HCEC 1CT (cell line): ENCODE results near the gene TENM3.
A peak's percentile ranks its signal among the peaks of the same experiment; 100 is the strongest.
"Not testable (repeated sequence)": the region's sequence is repeated elsewhere in the genome, so short reads cannot be mapped to it uniquely, and the experiment has no call there.

Experiments
- DNase-seq: peaks from one replicate; pipeline ENCODE4 v3.0.0-alpha.2; 2017

The TENM3 gene

DNA sequence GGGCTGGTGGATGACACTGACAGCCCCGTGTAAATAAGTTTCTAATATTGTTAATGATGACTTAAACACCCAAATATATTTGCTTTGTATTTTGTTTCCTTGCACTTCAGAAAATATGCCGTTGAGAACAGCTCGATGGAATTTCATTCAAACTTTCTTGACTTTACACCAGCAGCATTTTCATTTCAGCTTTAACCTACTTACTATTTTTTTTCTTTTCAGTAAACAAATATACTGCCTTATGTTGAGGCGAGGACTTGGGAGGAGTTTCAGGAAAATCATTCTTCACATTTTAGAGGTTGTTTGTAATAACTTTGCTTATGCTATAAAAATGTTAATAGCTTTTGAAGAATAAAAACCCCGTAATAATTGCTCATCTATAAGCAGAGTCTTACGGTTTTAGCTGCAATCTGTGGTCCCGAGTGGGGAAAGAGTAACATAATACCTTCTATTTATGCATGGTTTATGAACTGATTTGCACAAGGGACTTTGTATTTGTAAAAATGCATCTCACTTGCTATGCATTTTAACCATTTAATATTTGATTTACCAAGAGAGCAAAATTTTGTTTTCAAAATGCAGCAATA lies 14.1 kb upstream of the TENM3 start:
- no peak for DNase-seq

DNA sequence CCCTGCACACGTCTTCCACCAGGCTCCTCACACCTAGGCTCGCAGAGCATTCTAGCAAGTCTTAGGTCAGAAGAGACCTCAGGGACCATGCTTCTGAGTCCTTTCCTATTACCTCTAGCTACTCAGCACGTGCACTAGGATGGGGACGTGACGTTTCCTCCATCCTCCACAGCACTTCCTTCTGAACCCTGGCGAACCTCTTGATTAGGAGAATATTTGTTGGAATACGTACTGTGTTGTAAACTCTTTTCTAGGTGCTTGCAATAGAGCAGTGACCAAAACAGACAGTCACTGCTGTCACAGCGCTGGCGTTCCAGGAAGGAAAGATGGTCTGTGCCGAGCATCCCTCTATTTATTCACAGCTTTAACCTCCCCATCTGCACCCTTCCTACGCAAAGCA lies 12.9 kb upstream of the TENM3 start:
- DNase-seq: no peak

DNA sequence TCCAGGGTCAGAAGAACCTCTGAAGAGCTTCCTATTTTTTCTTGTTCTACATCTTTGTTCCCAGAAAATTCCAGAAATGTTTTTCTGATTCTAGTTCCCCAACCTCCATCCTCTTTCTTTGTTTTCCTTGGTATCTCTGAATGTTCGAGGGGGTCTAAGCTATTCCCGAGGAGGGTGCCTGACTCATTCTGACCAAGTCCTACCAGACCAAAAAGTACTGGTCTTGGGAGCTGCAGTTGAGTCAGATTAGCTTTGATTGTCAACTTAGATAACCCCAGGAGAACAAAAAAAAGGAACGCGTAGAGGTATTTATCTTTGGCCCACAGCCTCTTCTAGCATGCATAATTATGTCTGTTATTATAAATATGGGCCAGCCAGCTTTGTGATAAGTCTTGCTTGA lies 12.1 kb upstream of the TENM3 start:
- no peak for DNase-seq

DNA sequence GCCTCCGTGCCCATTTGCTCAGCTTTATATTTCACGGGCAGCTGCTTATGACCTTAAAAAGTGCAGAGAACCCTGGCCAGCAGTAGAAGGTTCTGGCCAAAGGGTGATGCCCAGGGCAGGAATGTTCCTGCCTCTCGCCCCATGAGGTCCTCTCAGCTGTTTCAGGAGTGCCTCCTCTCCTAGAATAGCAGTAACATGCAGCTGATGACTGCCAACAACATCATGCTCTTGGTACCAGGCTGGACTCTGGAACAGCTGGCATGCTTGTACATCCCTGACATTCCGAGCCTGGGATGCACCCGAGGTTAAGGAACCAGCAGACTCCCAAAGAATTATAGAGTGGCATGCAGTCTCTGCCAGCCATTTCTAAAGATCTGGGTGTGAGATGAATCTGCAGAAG lies 11.7 kb upstream of the TENM3 start:
- no peak for DNase-seq

DNA sequence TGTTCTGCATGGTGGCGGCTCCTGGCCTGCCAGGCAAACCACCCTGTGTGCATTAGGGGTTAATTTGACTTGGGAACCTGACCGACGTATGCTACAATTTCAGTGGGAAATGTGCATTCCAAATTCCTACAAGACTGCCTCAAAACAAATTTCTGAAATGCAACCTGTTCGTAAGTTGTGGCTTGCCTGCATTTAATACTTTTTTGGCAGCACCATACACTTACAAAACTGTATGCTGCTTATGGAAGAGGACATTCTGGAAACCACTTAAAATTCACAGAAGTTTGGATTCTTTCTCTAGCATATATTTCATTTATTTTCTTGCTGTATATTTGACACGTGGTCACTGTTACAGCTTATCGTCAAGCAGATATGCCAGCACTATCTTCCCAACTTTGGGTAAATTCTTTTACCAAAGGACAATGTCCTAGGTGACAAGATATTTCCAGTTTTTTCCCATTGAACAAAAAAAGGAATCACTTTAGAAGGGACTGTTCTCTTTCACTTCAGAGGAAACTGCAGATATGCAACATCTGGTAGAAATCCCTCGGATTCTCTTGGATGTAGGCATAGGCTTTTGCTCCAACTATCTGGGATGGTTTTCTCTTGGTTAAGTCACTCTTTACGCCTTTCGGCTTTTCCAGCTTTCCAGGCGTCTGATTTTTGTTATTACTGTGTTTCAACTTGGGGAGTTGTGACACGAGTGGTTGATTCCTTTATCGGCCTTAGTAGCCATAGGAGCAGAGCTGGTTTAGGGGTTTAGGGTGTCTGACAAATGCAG lies 9.7 kb upstream of the TENM3 start:
- DNase-seq: no peak

DNA sequence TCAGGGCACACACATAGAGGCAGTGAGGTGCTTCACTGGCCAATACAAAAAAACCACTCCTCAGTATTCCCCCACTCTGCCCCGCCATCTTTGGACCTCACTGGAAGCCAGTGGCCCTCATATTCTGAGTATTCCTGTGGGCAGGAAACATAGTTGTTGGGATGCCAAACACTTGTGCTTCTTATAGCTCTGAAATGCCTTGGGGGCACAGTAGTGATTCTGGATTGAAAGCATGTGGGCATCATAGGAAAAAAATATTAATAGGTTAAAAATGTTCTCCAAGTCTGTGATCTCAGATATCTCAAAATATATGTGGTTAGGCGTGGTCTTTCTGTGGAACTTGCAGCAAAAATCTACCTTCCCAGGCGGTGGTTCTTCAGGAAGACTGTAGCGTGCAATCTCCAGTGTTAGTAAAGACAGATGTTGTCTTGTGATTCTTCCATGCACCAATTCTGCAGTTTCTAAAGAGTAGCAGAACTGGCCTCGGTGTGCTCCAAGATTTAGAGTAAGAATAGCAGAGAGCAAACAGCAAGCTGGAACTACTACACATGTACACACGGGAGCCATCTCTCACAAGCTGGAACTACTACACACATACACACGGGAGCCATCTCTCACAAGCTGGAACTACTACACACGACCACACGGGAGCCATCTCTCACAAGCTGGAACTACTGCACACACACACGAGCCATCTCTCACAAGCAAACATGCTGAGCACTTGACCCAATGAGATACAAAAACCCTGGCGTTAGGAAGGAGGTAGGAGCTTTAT lies 8.0 kb upstream of the TENM3 start:
- no peak for DNase-seq

DNA sequence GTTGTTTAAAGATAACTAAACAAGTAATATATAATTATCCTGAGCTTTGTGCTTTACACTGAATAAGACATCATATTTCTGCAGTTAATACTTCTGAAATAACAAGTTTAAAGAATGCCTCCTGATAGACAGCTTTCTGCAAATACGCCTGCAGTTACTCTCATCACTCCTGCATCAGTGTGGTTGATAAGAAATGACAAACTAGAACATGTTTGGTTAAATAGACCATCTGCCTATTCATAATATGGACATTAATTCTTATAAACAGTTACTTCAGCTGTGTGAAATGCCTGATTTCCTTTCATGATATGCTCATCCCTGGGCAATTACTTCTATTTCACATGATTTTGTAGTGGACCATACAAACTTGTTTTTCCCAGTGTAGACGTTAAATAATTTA lies 7.0 kb upstream of the TENM3 start:
- no peak for DNase-seq

DNA sequence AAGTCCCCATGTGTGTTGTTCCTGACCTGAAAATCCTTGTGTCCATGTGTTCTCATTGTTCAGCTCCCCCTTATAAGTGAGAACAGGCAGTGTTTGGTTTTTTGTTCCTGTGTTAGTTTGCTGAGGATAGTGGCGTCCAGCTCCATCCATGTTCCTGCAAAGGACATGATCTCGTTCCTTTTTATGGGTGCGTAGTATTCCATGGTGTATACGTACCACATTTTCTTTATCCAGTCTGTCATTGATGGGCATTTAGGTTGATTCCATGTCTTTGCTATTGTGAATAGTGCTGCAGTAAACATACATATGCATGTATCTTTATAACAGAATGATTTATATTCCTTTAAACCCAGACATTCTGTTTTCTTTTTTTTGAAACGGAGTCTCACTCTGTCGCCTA lies 6.2 kb upstream of the TENM3 start:
- DNase-seq: not testable (repeated sequence)

DNA sequence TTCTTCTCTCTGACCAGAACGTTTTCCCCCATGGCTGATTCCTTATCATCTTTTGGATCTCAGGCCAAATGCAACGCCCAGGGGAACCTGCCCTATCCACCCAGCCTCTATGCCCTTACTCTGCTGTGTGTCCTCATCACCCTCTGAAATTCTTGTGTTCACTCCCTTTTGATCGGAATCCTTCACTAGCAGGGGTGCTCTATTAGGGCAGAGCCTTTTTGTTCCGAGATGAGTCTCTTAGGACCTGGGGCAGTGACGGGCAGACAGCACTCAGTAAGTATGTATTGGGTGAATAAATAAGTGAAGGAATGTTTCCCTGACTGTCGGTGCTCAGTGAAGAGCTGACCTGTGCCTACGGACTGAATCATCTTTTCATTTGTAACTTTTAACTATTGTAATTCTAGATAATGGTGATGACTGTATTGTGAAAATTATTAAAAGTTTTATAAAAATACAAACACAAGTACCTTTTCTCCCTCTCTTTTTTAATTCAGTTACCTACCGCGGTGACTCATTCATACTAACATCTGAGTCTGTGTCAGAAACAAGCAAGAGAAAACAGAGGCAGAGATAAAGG lies 4.8 kb upstream of the TENM3 start:
- no peak for DNase-seq

DNA sequence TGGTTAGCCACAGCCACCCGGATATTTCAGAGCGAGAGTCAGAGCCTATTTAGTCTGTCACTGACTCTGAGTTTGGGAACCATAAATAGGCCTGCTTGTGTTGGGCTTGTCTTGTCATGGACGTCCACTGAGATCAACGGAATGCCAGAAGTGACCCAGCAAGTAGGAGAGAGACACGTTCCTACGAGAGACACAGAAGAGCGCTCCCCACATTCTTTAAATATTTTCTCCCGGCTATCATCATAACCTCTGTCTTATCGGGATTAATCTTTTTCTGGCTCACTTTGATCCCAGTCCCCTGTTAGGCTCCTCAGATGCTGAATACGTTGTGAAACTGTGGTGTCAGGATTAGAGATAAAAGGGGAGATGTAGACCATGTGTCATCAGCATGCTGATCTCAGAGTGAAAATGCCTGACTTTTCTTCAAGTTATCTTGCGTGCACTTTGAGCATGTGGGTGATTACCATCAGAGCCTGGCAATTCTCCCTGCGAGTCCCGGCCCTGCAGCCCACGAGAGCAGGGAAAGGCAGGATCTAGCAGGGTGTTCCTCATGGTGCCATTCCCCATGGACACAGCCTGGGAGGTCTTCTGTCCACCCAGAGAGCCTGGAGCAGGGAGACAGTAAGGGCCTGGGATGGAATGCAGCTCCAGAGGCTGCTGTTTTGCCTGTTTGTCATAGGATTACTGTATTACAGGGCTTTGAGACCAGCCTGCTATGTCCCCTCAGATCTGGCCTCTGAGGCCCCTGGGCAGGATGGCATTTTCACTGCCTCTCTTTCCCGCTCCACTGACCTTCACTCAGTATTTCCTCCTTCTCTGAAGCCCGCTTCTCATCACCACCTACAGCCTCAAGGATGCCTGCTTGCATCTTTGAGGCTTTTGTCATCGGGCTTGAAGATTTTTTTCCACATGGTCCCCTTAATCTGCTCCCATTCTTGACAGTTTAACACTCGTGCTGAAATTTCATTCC lies 2.8 kb upstream of the TENM3 start:
- peak; percentile 66 for DNase-seq

DNA sequence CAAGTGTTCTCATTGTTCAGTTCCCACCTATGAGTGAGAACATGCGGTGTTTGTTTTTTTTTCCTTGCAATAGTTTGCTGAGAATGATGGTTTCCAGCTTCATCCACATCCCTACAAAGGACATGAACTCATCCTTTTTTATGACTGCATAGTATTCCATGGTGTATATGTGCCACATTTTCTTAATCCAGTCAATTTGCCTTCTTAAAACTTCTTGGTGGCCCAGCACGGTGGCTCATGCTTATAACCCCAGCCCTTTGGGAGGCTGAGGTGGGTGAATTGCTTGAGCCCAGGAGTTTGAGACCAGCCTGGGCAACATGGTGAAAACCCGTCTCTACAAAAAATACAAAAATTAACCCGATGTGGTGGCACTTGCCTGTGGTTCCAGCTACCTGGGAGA lies 942 bp upstream of the TENM3 start:
- not testable (repeated sequence) for DNase-seq

DNA sequence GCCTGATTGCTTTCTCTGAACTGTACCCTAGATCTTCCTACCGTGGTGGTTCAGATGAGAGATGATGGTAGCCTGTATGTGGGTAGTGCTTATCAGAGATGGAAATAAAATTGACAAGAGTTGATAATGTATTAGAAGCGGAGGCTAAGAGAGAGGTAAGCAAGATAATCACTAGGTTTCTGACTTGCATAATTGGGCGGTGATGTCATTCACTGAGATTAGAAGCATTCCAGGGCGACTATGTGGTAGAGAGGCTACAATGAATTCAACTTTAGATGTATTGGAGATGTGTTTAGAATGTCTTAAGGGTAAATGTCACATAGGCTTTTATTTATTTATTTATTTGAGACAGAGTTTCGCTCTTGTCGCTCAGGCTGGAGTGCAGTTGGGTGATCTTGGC lies 415 bp upstream of the TENM3 start:
- peak; percentile 21 for DNase-seq

DNA sequence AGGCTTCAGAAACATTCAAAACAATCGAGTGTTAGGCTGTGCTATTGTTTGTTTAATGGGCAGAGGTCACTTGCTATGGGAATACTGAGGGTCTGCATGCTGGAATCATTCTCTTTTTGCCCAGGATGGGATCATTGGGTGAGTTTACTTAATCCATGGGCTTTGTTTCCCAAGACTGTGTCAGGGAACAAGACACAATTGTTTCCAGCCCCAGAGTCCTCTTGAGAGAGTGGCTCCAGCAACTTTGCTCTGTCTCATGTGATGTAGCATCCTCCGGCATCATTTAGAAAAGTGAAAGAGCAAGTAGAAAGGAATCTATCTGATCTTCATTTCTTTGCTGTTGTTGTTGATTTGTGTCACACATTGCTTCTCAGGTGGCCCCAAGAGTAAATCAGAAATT lies 1.8 kb downstream of the TENM3 start:
- DNase-seq: no peak

DNA sequence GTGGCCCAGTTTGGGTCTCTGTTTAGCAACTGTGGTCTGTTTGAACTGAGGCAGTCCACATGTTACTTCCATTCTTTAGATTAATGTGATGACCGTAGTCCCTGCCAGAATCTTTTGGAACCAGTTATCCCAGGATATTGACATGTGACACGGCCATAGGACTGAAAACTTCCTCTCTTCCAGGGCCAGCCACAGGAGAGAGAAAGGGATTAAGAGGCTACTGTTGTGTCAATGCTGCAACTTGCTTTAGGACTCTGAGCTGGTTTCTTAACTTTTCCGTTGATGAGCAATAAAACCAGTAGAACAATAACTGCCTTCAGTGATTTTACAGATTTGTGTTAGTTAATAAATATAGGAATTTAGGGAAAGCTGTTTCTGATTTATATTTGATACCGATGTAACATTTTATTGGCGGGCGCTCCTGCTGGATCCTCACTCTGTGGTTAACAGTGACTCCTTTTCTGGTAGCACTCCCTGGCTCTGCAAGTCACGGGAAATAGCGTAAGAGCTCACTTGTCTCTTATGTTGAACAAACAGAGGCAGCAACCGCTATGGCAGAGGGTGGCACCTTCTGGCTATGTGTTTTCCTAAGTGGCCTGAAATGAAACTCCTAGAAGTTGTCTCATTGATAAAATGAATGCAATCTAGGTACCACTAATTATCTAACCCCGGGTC lies 2.5 kb downstream of the TENM3 start:
- no peak for DNase-seq

DNA sequence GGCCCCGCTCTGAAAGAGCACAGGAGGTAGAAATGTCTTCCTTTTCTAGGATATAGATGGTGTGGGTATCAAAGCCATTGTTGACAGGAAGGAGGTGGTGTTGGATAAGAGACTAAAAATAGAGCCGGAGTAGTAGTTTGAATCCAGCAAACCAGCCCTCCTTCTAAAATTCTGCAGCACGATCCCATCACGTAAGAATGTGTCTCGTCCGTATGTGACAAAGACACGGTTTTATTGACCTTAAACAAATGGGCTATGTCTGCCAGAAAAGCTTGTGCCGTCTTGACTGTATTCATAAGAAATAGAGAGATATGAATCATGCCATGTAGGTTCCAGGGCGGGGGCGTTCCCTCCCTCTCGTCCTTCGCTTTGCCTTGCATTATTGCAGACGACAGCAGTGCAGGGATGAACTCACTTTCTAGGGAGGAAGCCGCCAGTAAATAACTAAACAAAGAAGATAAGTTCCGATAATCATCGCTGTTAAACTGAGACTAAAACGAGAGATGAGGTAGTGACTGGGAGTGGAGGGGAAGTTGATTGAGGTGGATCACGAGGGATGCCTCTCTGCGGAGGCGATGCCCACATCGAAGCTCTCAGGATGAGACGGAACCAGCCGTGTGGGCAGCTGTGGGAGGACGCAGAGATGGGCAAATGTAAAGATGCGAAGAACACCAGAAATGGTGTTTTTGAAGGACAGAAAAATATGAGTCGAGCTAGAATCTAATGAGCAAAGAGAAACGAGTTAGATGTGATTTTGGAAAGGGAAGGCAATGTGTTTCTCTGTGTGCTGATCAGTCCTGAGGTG lies 3.4 kb downstream of the TENM3 start:
- no peak for DNase-seq

DNA sequence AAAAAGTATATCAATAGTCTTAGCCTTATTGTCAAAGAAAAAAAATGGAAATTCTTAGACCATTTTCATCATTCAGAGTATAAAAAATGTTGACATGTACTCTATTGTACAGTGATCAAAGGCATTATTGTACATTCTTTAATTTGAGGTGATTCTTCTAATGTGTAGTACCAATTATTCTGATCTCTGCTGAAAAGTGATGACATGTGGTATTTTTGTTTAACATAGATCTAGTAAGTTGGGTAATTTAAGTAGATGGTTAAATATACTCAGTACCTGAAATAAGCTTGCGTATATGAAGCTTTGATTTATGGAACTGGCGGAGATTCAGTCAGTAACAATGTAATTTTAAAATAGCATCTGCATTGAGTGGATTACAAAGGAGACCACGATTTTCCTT lies 5.1 kb downstream of the TENM3 start:
- DNase-seq: no peak

DNA sequence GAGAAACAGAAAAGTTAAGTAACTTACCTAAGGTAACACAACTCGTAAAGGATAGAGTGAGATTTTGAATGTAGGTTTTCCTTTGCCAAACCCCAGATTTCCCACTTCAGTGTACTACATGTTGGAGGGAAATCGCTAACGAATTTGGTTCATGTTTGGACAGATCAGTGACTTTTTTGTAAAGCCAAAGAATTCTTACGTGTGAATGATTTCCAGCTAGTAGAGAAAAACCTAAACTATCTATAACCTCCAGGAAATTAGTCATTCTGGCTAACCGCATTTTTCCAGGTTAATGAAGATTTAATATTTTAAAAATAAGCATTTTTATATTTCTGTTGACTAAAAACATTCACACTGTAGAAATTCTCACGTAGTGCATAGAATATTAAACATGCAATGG lies 7.2 kb downstream of the TENM3 start:
- no peak for DNase-seq

DNA sequence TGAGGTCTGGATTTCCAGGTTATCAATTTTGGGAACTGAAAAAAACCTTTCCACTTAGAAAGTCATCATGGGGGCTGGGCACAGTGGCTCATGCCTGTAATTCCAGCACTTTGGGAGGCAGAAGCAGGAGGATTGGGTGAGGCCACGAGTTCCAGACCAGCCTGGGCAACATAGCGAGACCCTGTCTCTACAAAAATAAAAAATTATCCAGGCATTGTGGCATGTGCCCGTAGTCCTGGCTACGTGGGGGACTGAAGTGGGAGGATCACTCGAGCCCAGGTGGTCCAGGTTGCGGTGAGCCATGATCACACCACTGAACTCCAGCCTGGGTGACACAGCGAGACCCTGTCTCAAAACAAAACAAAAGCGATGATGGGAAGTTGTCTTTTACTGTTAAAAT lies 7.9 kb downstream of the TENM3 start:
- no peak for DNase-seq

DNA sequence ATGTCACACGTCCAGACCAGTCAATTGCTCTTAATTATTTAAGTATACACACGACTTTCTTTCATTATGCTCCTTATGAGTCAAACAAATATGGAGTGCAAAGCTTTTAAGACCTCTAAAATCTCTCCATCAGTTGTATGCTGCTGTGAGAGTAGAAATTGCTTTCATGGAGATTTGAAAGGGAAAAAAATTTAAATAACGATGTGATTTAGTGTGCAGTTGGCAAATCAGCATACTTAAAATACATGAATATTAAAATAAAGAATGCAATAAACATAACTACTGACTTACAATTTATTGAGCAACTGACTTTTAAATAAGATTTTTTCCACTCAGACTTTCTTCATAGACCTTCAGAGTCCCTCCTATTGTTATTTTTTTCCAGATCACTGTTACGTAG lies 9.0 kb downstream of the TENM3 start:
- DNase-seq: no peak

DNA sequence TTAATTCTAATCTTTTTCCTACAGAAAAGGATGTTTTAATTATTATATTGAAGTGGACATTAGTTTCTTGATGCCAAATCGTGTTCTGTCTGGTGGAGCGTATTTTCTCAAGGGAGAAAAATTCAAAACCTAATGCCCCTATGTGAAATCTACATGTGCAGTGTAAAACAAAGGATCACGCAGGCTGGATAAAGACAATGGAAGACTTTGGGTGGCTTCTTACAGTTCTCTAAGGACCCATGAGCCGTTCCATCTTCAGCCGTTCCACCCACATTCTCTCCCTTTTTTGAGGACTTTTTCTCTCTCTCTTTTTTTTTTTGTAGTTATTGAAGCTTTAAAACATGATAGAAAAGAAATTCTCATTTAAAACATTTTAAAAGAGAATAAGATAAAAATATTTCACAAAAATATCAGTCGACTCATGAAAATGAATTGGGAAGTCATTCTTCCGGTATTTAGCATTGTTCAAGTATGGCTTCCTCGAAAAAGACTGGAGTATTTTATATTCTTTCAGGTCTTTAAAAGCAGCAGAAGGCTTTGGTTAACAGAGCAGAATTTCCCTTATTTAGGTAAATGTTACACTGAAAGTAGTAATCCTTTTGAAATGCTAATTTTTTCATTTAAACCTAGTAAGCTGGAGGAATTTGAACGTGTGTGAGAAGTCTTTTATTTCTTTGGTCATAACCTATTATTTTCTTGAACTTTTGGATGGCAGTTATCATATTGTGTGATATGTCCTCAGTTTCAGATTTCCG lies 11.0 kb downstream of the TENM3 start:
- no peak for DNase-seq
